ENCODE results near the gene LFNG. TPM values are rescaled to one million over a fixed set of nuclear protein-coding genes. Genes with fewer than 3 reads are reported as not detected.

Gene LFNG
- total and polyA plus RNA-seq, 3 experiments from 2014 or later = 2.0 to 30.8 (median 28.0) TPM

DNA sequence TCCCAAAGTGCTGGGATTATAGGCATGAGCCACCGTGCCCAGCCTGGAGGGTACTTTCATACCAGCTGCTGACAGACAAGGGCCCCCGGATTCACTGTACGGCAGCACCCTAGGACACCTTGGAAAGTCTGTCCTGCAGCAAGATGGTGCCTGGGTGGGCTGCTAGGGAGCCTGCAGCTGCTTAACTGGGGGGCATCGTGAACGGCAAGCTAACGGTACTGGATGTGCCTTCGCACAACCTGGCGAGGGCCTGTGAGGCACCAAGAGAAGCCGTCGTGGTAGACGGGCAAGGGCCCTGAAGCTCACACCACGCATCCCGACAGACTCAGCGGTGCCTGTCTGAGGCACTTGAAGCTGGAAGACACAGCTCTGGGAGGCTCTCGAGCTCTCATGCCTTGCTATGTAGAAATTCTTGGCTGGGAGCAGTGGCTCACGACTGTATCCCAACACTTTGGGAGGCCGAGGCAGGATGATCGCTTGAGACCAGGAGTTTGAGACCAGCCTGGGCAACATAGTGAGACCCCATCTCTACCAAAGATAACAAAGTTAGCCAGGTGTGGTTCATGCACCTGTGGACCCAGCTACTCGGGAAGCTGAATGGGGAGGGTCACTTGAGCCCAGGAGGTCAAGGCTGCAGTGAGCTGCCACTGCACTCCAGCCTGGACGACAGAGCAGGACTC, 26.3 kb downstream of the LFNG start:
- H3K4me1 ChIP-seq (ENCODE audit: insufficient read depth, low read length) = peaks cover 3% of the 10 kb centered on the region
- H3K9me3 ChIP-seq (ENCODE audit: low read length) = no peaks in the 10 kb centered on the region
- DNase-seq = peak in 1 of 5 donors; percentile 45
- Mint-ChIP-seq H3K4me1 (peaks cover 12 to 17% (median 15%) of the 10 kb centered on the region in 3 donors), H3K27ac (peak overlapping the region in 2 of 8 donors; percentile 26 to 57), H3K9me3 (no peaks in the 10 kb centered on the region), H3K27me3 (peaks cover 0 to 2% of the 10 kb centered on the region in 2 donors), H3K4me3 (no peak overlapping the region), H3K36me3 (peaks cover 0 to 68% (median 6%) of the 10 kb centered on the region in 3 donors)
- H3K27ac ChIP-seq (ENCODE audit: low read depth, low read length) = no peak overlapping the region
- H3K4me3 ChIP-seq (ENCODE audit: low read length) = no peak overlapping the region
- ChIA-PET CTCF (interaction anchor here (1.0 to 1.2 kb wide), 2 partner anchors 8 to 11 kb away, joined by 3 to 5 read pairs; no protein-coding TSS in a partner anchor), POLR2A (interaction anchor here (0.8 kb wide), 1 partner anchor 18 kb away, joined by 3 read pairs; no protein-coding TSS in a partner anchor)
- peaks cover 16% of the 10 kb centered on the region for H3K36me3 ChIP-seq (ENCODE audit: insufficient read depth, low read length)
- H3K27me3 ChIP-seq (ENCODE audit: insufficient read depth, low read length, poor library complexity, severe bottlenecking) = no peaks in the 10 kb centered on the region

DNA sequence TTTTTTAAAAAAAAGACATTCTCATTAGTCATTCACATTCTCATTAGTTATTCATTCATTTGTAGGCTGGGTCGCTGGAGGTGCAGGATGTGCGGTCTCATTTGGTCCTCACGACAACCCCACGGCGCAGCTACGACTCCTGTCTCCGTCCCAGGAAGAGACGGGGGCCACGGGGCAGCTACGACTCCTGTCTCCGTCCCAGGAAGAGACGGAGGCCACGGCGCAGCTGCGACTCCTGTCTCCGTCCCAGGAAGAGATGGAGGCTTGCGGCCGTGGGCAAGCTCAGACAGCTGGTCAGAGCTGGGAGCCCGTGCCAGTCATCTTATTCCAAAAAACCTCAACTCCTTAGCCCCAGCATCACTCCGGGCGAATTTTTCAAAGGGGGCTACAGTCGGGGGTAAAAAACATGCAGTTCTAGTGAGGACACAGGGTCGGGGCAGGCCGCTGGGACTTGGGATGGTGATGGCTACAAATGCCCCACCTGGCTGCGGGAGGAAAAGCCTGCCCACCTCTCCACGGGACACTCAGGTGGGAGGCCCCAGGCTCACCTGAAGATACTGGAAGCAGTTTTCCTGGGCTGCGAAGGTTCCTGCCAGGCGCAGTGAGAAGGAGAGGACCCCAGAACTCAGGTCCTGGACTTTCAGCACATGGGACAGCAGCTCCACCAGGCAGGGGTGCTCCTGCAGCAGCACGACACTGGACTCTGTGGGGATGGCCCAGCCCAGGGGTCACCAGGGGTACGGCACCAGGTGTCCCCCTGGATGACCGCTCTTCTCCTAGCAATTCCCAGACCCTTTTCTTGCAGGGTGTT, 27.4 kb downstream of the LFNG start:
- ChIA-PET CTCF (interaction anchor here (1.2 to 1.4 kb wide), 2 partner anchors 7 to 36 kb away, joined by 3 read pairs; no protein-coding TSS in a partner anchor), POLR2A (no interaction called here)
- peaks cover 0 to 65% (median 6%) of the 10 kb centered on the region in 3 donors for H3K36me3 Mint-ChIP-seq
- peak overlapping the region in 2 of 8 donors; percentile 48 to 75 for H3K27ac Mint-ChIP-seq
- no peaks in the 10 kb centered on the region for H3K9me3 Mint-ChIP-seq
- DNase-seq = no peak
- Histone ChIP-seq H3K36me3 (ENCODE audit: insufficient read depth, low read length) (peaks cover 16% of the 10 kb centered on the region), H3K4me3 (ENCODE audit: low read length) (no peak overlapping the region), H3K9me3 (ENCODE audit: low read length) (no peaks in the 10 kb centered on the region), H3K4me1 (ENCODE audit: insufficient read depth, low read length) (peaks cover 3% of the 10 kb centered on the region), H3K27ac (ENCODE audit: low read depth, low read length) (no peak overlapping the region), H3K27me3 (ENCODE audit: insufficient read depth, low read length, poor library complexity, severe bottlenecking) (no peaks in the 10 kb centered on the region)
- peaks cover 16 to 23% (median 22%) of the 10 kb centered on the region in 3 donors for H3K4me1 Mint-ChIP-seq
- peaks cover 0 to 2% of the 10 kb centered on the region in 2 donors for H3K27me3 Mint-ChIP-seq
- no peak overlapping the region for H3K4me3 Mint-ChIP-seq

DNA sequence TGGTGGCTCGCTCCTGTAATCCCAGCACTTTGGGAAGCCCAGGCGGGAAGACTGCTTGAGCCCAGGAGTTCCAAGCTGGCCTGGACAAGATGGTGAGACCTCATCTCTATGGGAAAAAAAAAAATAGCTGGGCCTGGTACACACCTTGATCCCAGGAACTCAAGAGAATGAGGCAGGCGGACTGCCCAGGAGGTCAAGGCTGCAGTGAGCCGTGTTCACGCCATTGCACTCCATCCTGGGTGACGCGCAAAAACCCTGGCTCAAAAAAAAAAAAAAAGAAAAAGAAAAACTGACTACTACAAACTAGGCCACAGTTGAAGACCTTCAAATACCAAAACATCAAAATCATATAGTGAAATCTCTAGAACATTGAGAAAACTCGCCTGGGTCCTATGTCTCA, 31.8 kb downstream of the LFNG start:
- peaks cover 25% of the 10 kb centered on the region for H3K4me1 ChIP-seq (ENCODE audit: insufficient read depth, low read length)
- peaks cover 16% of the 10 kb centered on the region for H3K36me3 ChIP-seq (ENCODE audit: insufficient read depth, low read length)
- H3K4me1 Mint-ChIP-seq = peaks cover 37 to 53% (median 39%) of the 10 kb centered on the region in 3 donors
- H3K9me3 ChIP-seq (ENCODE audit: low read length) = no peaks in the 10 kb centered on the region
- H3K27me3 ChIP-seq (ENCODE audit: insufficient read depth, low read length, poor library complexity, severe bottlenecking) = no peaks in the 10 kb centered on the region
- H3K9me3 Mint-ChIP-seq = no peaks in the 10 kb centered on the region
- ChIA-PET POLR2A (interaction anchor here (0.8 kb wide), 1 partner anchor 159 kb away, joined by 3 read pairs; no protein-coding TSS in a partner anchor), CTCF (interaction anchor here (2.3 kb wide), 1 partner anchor 158 kb away, joined by 7 read pairs; no protein-coding TSS in a partner anchor)
- no peak overlapping the region for H3K4me3 ChIP-seq (ENCODE audit: low read length)
- no peak overlapping the region for H3K4me3 Mint-ChIP-seq
- H3K27ac Mint-ChIP-seq = no peak overlapping the region
- H3K36me3 Mint-ChIP-seq = peaks cover 0 to 46% (median 6%) of the 10 kb centered on the region in 3 donors
- no peak overlapping the region for H3K27ac ChIP-seq (ENCODE audit: low read depth, low read length)
- DNase-seq = no peak
- H3K27me3 Mint-ChIP-seq = peaks cover 0 to 2% of the 10 kb centered on the region in 2 donors

DNA sequence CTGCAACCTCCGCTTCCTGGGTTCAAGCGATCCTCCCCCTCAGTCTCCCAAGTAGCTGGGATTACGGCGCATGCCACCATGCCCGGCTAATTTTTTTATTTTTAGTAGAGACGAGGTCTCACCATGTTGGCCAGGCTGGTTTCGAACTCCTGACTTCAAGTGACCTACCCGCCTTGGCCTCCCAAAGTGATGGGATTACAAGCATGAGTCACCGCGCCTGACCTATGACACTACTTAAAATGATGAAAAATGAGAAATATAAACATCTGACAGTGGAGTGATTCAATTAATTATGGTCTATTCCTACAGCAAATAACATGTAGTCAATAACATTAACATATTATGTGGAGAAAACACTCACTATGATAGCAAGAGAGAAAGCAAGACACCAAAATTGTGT, 33.5 kb downstream of the LFNG start:
- H3K4me3 Mint-ChIP-seq = peak overlapping the region in 5 of 7 donors; percentile 51 to 90 (median 86)
- DNase-seq = no peak
- peaks cover 39 to 56% (median 45%) of the 10 kb centered on the region in 3 donors for H3K4me1 Mint-ChIP-seq
- peaks cover 26% of the 10 kb centered on the region for H3K4me1 ChIP-seq (ENCODE audit: insufficient read depth, low read length)
- CTCF ChIA-PET = interaction anchor here (0.6 to 2.3 kb wide), 2 partner anchors 43 to 156 kb away, joined by 3 to 7 read pairs; no protein-coding TSS in a partner anchor
- H3K27ac Mint-ChIP-seq = peak overlapping the region in 3 of 8 donors; percentile 29 to 84 (median 84)
- no peak overlapping the region for H3K27ac ChIP-seq (ENCODE audit: low read depth, low read length)
- H3K36me3 ChIP-seq (ENCODE audit: insufficient read depth, low read length) = peaks cover under 1% of the 10 kb centered on the region
- H3K9me3 Mint-ChIP-seq = no peaks in the 10 kb centered on the region
- H3K36me3 Mint-ChIP-seq = peaks cover 0 to 29% (median 6%) of the 10 kb centered on the region in 3 donors
- POLR2A ChIA-PET = interaction anchor here (0.7 kb wide), 2 partner anchors 41 to 1943 kb away, joined by 3 read pairs; no protein-coding TSS in a partner anchor
- no peaks in the 10 kb centered on the region for H3K9me3 ChIP-seq (ENCODE audit: low read length)
- peaks cover 0 to 2% of the 10 kb centered on the region in 2 donors for H3K27me3 Mint-ChIP-seq
- no peak overlapping the region for H3K4me3 ChIP-seq (ENCODE audit: low read length)
- no peaks in the 10 kb centered on the region for H3K27me3 ChIP-seq (ENCODE audit: insufficient read depth, low read length, poor library complexity, severe bottlenecking)

DNA sequence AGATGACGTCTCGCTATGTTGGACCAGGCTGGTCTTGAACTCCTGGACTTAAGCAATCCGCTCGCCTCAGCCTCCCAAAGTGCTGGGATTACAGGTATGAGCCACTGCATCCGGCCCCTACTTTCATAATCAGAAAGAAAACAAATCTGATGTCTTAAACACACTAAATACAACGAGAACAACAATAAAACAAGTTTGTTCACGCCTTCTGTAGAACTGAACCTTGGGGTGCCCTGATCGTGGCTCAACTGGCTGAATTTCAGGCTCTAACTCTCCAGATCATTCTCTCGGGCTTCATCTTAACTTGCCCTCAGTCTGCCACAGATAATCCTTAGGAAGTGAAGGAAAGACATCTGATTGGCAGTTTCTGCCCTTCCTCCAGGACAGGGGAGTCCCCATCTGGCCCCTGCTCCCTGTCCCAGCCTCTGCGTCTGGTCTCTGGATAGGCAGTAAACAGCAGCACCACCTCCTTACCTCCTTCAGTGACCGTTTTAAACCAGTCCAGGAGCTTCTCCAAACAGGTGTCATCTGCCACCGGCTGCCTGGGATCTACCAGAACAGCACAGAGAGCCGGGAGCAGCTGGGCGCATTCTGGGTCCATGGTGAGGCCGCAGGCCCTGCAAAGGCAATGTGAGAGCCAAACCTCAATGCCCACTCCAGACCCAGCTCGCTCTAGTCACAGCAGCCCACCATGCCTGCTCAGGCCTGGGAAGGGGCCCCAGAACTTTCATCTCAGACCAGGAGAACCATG, 34.4 kb downstream of the LFNG start:
- peaks cover 38 to 57% (median 49%) of the 10 kb centered on the region in 3 donors for H3K4me1 Mint-ChIP-seq
- no peak for DNase-seq
- Histone ChIP-seq H3K9me3 (ENCODE audit: low read length) (no peaks in the 10 kb centered on the region), H3K27me3 (ENCODE audit: insufficient read depth, low read length, poor library complexity, severe bottlenecking) (no peaks in the 10 kb centered on the region), H3K4me1 (ENCODE audit: insufficient read depth, low read length) (peaks cover 31% of the 10 kb centered on the region), H3K36me3 (ENCODE audit: insufficient read depth, low read length) (no peaks in the 10 kb centered on the region), H3K4me3 (ENCODE audit: low read length) (peak overlapping the region; percentile 78), H3K27ac (ENCODE audit: low read depth, low read length) (peak overlapping the region; percentile 90)
- POLR2A ChIA-PET = interaction anchor here (0.7 kb wide), 1 partner anchor 41 kb away, joined by 3 read pairs; no protein-coding TSS in a partner anchor
- peak overlapping the region; percentile 83 to 96 (median 90) for H3K4me3 Mint-ChIP-seq
- peaks cover 0 to 2% of the 10 kb centered on the region in 2 donors for H3K27me3 Mint-ChIP-seq
- CTCF ChIA-PET = interaction anchor here (0.6 to 1.1 kb wide), 3 partner anchors 8 to 117 kb away, joined by 3 to 4 read pairs (median 3); no protein-coding TSS in a partner anchor
- H3K36me3 Mint-ChIP-seq = peaks cover 0 to 26% (median 6%) of the 10 kb centered on the region in 3 donors
- H3K9me3 Mint-ChIP-seq = no peaks in the 10 kb centered on the region
- peak overlapping the region; percentile 50 to 91 (median 84) for H3K27ac Mint-ChIP-seq

DNA sequence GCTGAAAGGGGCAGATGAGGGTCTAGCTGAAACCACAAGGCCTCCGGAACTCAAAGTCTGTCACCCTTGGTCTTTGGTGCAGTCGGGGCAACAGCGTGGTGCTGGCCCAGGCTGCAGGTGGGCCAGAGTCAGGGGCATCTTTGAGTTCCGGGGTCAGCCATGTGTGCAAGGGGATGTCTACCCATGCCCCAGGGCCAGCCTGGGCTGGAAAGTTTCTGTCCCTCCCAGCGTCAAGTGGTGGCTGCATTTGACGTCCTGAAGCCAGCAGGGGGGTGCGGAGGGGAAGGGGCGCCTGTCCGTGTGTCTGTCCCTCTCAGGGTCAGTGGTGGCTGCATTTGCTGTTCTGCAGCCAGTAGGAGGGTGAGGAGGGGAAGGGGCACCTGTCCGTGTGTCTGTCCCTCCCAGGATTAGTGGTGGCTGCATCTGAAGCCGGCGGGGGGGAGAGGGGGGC, 35.1 kb downstream of the LFNG start:
- Mint-ChIP-seq H3K9me3 (no peaks in the 10 kb centered on the region), H3K4me1 (peaks cover 33 to 52% (median 44%) of the 10 kb centered on the region in 3 donors), H3K27me3 (no peaks in the 10 kb centered on the region), H3K27ac (peak overlapping the region; percentile 50 to 91 (median 80)), H3K36me3 (peaks cover 0 to 19% (median 2%) of the 10 kb centered on the region in 3 donors), H3K4me3 (peak overlapping the region; percentile 83 to 96 (median 90))
- Histone ChIP-seq H3K27me3 (ENCODE audit: insufficient read depth, low read length, poor library complexity, severe bottlenecking) (no peaks in the 10 kb centered on the region), H3K27ac (ENCODE audit: low read depth, low read length) (peak overlapping the region; percentile 90), H3K4me3 (ENCODE audit: low read length) (peak overlapping the region; percentile 78), H3K9me3 (ENCODE audit: low read length) (no peaks in the 10 kb centered on the region), H3K4me1 (ENCODE audit: insufficient read depth, low read length) (peaks cover 27% of the 10 kb centered on the region), H3K36me3 (ENCODE audit: insufficient read depth, low read length) (no peaks in the 10 kb centered on the region)
- DNase-seq = no peak
- CTCF ChIA-PET = interaction anchor here (1.1 kb wide), 1 partner anchor 8 kb away, joined by 3 read pairs; no protein-coding TSS in a partner anchor
- POLR2A ChIA-PET = no interaction called here

Measured in CD8-positive, alpha-beta memory T cell (primary cell).